Retinal pigment epithelial cell (primary cell): Measurements from ENCODE around the gene ABCD2.
"Not testable (repeated sequence)": the region's sequence is repeated elsewhere in the genome, so short reads cannot be mapped to it uniquely, and the experiment has no call there.

Experiments
- DNase-seq: peaks from one replicate; pipeline ENCODE4 v3.0.0-alpha.2; 2010; ENCODE audit warnings: low read depth
- H3K4me3 ChIP-seq: 2 replicates; pipeline ENCODE4 v1.5.1; 2011; ENCODE audit warnings: mild to moderate bottlenecking, low read length, control low read depth, moderate library complexity
- TF ChIP-seq, protein P1 (sequence below): conservative IDR thresholded peaks from 2 replicates; pipeline ENCODE4 v1.5.1; 2011; ENCODE audit warnings: low read depth, low read length, control low read depth, inconsistent platforms

ABCD2 gene

DNA sequence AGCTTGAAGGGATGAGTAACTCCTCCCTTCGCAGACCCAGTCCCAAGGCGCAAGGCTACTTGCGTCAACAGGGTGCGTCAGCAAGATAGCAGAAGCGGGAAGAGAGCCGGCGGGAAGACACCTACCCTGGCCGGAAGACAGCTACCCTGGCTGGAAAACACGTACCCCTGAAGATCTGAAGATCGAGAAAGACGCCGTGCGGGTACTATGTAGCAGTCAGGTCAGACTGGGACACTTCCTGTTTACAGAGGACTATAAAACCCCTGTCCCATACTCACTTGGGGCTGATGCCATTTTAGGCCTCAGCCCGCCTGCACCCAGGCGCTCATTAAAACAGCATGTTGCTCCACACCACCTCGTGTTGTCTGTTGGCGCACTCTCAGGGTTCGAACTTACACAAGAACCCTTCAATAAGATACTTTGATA lies 80.9 kb downstream of the ABCD2 start:
- no peak overlapping the region for H3K4me3 ChIP-seq
- no peak for DNase-seq
- TF ChIP-seq, protein P1, sequence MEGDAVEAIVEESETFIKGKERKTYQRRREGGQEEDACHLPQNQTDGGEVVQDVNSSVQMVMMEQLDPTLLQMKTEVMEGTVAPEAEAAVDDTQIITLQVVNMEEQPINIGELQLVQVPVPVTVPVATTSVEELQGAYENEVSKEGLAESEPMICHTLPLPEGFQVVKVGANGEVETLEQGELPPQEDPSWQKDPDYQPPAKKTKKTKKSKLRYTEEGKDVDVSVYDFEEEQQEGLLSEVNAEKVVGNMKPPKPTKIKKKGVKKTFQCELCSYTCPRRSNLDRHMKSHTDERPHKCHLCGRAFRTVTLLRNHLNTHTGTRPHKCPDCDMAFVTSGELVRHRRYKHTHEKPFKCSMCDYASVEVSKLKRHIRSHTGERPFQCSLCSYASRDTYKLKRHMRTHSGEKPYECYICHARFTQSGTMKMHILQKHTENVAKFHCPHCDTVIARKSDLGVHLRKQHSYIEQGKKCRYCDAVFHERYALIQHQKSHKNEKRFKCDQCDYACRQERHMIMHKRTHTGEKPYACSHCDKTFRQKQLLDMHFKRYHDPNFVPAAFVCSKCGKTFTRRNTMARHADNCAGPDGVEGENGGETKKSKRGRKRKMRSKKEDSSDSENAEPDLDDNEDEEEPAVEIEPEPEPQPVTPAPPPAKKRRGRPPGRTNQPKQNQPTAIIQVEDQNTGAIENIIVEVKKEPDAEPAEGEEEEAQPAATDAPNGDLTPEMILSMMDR, result no peak

DNA sequence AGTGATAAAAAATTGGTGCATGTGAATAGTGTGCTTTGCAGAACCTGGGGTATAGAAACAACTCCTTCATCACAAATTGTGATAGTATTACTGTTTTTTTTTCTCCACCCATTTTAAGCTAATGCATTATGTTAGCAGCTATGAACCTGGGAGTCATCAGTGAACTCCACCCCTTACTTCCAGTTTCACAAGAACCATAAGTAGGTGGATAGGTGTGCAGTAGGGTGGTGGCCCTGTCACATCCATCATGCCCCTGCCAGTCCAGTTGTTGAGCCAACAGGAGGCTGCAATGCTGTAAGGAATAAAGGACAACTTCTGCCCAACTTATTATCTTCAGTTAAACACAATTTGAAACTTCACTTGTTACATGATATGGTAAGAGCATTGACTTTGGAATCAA lies 85.7 kb downstream of the ABCD2 start:
- TF ChIP-seq, protein P1, result no peak
- DNase-seq, result no peak
- H3K4me3 ChIP-seq, result no peak overlapping the region

DNA sequence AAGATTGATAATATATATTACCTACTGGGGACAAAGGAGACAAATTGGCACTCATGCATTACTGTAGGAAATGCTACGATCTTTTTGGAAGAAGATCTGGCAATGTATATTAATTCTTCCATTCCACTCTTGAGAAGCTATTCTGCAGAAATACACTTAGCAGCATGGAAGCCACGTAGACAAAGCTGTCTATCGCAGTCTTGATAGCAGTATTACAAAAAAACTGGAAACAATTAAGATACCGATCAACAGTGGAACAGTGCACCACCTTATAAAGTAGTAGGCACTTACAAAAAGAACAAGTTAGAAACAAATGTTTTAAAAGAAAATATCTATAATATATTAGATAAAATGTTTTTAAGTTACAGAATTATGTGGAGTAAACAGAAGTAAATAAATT lies 87.2 kb downstream of the ABCD2 start:
- no peak for DNase-seq
- no peak overlapping the region for H3K4me3 ChIP-seq
- TF ChIP-seq, protein P1, result no peak

DNA sequence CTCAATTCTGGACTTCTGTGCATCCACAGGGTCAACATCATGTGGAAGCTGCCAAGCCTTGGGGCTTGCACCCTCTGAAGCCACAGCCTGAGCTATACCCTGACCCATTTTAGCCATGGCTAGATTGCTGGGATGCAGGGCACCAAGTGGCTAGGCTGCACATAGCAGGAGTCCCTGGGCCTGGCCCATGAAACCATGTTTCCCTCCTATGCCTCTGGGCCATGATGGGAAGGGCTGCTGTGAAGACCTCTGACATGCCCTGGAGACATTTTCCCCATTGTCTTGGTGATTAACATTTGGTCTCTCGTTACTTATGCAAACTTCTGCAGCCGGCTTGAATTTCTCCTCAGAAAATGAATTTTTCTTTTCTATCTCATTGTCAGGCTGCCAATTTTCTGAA lies 92.6 kb downstream of the ABCD2 start:
- TF ChIP-seq, protein P1, result no peak

GRCh38 chr12:39522167-39522566 lies 97.4 kb downstream of the ABCD2 start:
- H3K4me3 ChIP-seq, DNase-seq: not testable (repeated sequence)

More for the DNA sequence above, 92.6 kb downstream of the ABCD2 start:
- no peak overlapping the region for H3K4me3 ChIP-seq
- no peak for DNase-seq

- H3K4me3 ChIP-seq, result no peak overlapping the region
- TF ChIP-seq, protein P1, result no peak
- no peak for DNase-seq
Observed at GRCh38 chr12:39510001-39510400, 109.6 kb downstream of the ABCD2 start.

DNA sequence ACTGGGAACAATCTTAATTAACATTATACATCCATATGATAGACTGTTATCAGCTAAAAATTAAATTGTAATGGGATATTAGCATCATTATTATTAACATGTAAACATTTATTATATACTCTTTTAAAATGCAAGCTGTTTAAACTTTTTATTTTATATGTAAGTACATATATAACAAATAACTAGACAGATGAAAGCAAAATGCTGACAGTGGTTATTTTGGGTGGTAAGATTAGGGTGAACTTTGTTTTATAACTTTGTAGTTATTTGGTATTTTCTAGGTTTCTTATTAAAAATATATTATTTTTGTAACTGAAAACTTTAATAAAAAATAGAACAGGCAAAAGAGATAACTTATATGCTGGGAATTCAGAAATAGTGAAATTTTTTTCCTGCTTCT lies 114.0 kb downstream of the ABCD2 start:
- TF ChIP-seq, protein P1, result no peak
- DNase-seq, result no peak

DNA sequence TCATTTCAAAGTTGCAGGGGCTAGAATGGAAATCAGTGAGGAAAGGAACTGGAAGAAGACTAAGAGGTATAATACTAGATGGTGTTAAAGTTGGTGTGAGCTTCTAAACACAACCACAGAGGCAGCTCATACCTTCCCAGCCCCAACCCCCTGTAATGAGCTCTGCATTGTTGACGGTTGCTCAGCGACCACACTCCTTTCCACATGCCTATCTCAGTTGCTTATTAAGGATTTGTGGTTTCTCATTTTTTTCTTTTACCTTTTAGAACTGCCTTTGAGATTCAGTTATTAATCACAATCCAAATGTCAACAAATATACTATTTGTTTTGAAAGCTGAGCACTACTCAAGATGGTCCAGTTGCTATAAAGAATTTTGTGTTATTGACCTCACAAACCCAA lies 114.6 kb downstream of the ABCD2 start:
- TF ChIP-seq, protein P1, result no peak
- no peak overlapping the region for H3K4me3 ChIP-seq
- DNase-seq, result peak; percentile 73

More for the DNA sequence above, 114.0 kb downstream of the ABCD2 start:
- no peak overlapping the region for H3K4me3 ChIP-seq
